Retinal pigment epithelial cell (primary cell): ENCODE measurements around the gene TFEB.

Source experiments
- DNase-seq: peaks from one replicate; pipeline ENCODE4 v3.0.0-alpha.2; 2010; ENCODE audit warnings: low read depth
- H3K4me3 ChIP-seq: 2 replicates; pipeline ENCODE4 v1.5.1; 2011; ENCODE audit warnings: mild to moderate bottlenecking, low read length, control low read depth, moderate library complexity
- TF ChIP-seq, protein P1 (sequence below): conservative IDR thresholded peaks from 2 replicates; pipeline ENCODE4 v1.5.1; 2011; ENCODE audit warnings: low read depth, low read length, control low read depth, inconsistent platforms

TFEB gene

DNA sequence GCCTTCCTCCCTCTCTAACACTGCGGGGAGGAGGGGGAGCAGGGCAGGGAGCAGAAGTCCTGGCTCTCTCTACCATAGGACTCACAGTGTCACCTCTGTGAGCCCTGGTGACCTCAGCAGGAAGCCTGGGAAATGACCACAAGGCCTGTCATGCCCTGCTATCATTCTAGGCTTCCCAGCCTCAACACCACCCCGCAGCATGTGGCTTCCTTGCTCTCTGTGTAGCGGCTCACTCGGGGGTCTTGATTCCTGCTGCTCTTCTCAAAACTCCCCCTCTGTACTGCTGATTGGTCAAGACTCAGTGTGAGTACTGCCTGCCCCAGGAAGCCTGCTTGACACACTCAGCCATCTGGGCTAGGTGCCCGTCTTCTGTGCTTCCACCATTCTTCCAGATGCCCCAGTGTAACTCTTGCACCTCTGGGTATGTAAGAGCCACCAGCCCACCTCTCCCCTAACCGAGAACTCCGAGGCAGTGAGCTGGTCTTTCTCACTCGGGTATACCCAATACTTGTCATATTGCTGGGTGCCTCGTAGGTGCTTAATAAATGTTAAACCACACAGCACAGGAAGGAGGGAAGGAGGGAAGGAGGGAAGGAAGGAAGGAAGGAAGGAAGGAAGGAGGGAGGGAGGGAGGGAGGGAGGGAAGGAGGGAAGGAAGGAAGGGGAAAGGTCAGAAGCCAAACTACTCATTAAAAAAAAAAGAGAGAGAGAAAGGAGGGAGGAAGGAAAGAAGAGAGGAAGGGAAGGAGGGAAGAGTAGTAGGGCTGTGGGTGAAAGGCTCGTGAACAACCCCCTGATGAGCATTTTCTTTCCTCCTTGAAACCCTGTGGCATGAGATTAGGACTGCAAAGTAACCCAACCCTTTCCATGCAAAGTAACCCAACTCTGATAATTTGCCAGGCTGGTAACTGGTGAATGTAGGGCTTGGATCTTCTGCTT lies 92.2 kb downstream of the TFEB start:
- TF ChIP-seq, protein P1, sequence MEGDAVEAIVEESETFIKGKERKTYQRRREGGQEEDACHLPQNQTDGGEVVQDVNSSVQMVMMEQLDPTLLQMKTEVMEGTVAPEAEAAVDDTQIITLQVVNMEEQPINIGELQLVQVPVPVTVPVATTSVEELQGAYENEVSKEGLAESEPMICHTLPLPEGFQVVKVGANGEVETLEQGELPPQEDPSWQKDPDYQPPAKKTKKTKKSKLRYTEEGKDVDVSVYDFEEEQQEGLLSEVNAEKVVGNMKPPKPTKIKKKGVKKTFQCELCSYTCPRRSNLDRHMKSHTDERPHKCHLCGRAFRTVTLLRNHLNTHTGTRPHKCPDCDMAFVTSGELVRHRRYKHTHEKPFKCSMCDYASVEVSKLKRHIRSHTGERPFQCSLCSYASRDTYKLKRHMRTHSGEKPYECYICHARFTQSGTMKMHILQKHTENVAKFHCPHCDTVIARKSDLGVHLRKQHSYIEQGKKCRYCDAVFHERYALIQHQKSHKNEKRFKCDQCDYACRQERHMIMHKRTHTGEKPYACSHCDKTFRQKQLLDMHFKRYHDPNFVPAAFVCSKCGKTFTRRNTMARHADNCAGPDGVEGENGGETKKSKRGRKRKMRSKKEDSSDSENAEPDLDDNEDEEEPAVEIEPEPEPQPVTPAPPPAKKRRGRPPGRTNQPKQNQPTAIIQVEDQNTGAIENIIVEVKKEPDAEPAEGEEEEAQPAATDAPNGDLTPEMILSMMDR, result no peak
- DNase-seq, result no peak
- H3K4me3 ChIP-seq, result no peak overlapping the region

- H3K4me3 ChIP-seq, result no peak overlapping the region
- TF ChIP-seq, protein P1, result no peak
- no peak for DNase-seq
Observed at GRCh38 chr6:41642090-41642959, 93.1 kb downstream of the TFEB start.

DNA sequence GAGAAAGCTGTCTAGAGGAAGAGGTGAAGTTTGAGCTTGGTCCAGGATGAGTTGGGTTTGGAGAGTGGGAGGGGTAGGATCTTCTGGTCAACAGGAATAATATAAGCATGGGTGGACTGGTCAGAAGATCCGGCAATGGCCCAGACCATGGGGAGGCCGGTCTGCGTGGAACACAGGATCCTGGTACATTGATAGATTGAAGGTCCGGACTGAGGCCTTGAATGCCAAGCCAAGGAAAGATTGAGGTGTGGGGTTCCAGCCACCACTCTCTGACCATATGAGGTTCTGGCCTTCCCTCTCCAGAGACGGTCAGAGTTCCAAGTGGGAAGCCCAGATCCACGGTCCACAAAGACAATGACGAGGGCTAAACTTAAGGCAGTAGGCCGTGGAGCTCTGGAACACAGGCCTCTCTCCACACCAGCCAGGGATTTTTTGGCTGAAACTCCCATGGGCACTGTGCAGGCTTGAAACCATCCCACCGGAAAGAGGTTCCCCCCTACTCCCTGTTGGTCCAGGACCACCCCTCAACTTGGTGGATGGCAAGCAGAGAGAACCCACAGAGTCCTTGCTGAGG lies 94.0 kb downstream of the TFEB start:
- TF ChIP-seq, protein P1, result no peak
- no peak for DNase-seq
- H3K4me3 ChIP-seq, result no peak overlapping the region

GRCh38 chr6:41640426-41640825 lies 95.0 kb downstream of the TFEB start:
- no peak for DNase-seq
- TF ChIP-seq, protein P1, result no peak
- no peak overlapping the region for H3K4me3 ChIP-seq

GRCh38 chr6:41639809-41640371 lies 95.5 kb downstream of the TFEB start:
- peak overlapping the region; percentile 57 for H3K4me3 ChIP-seq
- TF ChIP-seq, protein P1, result no peak
- DNase-seq, result no peak

GRCh38 chr6:41638935-41639808 lies 96.2 kb downstream of the TFEB start:
- H3K4me3 ChIP-seq, result peak overlapping the region; percentile 57

More at GRCh38 chr6:41638935-41639808, 96.2 kb downstream of the TFEB start:
- TF ChIP-seq, protein P1, result no peak
- no peak for DNase-seq
